GM12864 (cell line): Measurements from ENCODE around the gene MAGI1.

Source experiments
- DNase-seq: peaks from one replicate; pipeline ENCODE4 v3.0.0-alpha.2; 2011; ENCODE audit warnings: low read depth
- H3K4me3 ChIP-seq: 2 replicates; pipeline ENCODE4 v1.5.1; 2011; ENCODE audit warnings: mild to moderate bottlenecking, low read depth, low read length, control low read depth
- TF ChIP-seq, protein P1 (sequence below): IDR thresholded peaks from 2 replicates; pipeline ENCODE4 v1.5.1; 2011; ENCODE audit warnings: low read depth, mild to moderate bottlenecking, moderate library complexity, low read length, control low read depth, inconsistent platforms; ENCODE audit errors: missing control alignments

Gene MAGI1

DNA sequence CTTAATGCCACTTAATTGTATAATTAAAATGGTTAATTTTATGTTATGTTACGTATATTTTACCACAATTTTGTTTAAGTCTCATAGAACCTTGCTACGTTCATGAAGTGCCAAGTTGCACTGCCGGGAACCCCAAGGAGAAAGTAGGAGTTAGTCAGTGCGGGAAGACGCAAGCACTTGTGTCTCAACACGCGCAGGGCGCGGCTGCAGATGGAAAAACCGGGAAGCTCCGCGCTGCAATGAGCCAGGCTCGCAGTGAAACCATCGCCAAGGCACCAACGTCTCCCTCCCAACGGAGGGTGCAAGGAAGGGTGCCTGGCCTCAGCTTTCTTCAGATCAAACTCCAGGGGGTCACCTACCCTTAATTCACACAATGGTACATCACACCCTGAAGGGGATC, 21.6 kb downstream of the MAGI1 start:
- no peak overlapping the region for H3K4me3 ChIP-seq
- TF ChIP-seq, protein P1, sequence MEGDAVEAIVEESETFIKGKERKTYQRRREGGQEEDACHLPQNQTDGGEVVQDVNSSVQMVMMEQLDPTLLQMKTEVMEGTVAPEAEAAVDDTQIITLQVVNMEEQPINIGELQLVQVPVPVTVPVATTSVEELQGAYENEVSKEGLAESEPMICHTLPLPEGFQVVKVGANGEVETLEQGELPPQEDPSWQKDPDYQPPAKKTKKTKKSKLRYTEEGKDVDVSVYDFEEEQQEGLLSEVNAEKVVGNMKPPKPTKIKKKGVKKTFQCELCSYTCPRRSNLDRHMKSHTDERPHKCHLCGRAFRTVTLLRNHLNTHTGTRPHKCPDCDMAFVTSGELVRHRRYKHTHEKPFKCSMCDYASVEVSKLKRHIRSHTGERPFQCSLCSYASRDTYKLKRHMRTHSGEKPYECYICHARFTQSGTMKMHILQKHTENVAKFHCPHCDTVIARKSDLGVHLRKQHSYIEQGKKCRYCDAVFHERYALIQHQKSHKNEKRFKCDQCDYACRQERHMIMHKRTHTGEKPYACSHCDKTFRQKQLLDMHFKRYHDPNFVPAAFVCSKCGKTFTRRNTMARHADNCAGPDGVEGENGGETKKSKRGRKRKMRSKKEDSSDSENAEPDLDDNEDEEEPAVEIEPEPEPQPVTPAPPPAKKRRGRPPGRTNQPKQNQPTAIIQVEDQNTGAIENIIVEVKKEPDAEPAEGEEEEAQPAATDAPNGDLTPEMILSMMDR = no peak
- DNase-seq = no peak

DNA sequence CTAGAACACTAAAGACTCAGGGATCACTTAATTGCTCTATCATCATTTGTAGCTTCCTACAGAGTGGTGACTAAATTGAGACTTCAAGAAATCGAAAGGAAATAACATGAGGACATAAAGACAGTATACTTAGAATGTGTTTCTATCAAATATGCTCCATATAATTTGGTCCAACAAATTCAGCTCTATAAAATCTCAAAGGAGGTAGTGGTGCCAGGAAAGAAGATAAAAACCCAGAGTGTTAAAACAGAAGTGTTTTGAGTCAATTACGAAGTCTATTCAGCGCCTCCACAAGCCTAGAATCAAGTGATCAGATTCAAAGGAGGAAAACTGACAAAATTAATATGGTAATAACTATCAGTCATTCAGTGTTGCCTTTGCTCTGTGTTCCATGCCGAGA, 22.9 kb downstream of the MAGI1 start:
- DNase-seq = no peak
- H3K4me3 ChIP-seq = no peak overlapping the region
- TF ChIP-seq, protein P1 = no peak

DNA sequence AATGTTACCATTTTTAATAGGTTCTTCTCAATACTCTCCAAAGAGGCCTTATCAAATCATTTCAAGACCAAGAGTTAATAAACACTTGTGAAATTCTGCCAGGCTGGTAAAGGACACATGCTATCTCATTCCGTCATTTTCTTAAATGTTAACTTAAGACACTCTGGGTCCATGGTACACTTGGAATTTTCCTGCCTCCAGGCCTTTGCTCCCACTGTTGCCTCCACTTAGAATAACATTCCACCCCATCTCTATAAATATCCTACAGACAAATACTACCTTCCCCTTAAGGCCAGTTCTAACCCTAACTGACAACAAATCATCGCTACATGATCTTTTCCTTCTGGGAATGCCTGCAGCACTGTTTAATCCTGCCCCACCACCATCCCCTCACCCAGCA, 24.1 kb downstream of the MAGI1 start:
- TF ChIP-seq, protein P1 = no peak
- no peak for DNase-seq
- H3K4me3 ChIP-seq = no peak overlapping the region

DNA sequence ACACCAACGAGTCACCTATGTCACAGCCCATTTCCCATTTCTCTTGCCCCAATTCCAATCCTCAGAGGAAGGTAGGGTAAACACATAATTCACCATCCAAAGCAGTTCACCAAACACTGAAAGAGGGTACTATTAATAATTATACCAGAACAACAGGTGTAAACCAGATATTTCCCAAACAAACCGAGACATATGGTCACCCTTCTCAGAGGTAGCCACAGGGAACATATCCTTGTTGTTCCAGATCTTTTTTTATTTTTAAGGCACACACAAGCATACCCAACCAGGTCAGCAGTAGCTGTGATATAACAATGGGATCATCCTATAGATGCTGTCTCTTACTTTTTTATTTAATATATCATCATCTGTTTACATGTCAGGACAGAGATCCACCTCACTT, 24.7 kb downstream of the MAGI1 start:
- no peak for DNase-seq
- no peak overlapping the region for H3K4me3 ChIP-seq
- TF ChIP-seq, protein P1 = no peak

DNA sequence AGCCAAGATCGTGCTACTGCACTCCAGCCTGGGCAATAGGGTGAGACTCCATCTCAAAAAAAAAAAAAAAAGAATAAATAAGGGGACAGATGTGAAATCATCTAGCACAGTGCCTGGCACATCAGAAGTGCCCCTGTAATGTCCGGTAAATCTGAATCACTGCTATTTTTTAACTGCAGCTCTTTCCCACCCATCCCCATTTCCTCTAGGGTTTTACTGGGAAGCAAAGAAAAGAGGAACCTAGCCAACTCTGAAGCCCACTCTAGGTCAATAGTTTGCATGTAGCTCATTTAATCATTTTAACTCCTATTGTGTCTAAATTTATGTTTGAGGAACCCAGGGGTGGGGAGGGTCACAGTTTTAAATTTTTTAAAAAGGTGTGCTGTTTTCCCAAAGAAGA, 26.0 kb downstream of the MAGI1 start:
- no peak overlapping the region for H3K4me3 ChIP-seq
- no peak for DNase-seq
- TF ChIP-seq, protein P1 = no peak

DNA sequence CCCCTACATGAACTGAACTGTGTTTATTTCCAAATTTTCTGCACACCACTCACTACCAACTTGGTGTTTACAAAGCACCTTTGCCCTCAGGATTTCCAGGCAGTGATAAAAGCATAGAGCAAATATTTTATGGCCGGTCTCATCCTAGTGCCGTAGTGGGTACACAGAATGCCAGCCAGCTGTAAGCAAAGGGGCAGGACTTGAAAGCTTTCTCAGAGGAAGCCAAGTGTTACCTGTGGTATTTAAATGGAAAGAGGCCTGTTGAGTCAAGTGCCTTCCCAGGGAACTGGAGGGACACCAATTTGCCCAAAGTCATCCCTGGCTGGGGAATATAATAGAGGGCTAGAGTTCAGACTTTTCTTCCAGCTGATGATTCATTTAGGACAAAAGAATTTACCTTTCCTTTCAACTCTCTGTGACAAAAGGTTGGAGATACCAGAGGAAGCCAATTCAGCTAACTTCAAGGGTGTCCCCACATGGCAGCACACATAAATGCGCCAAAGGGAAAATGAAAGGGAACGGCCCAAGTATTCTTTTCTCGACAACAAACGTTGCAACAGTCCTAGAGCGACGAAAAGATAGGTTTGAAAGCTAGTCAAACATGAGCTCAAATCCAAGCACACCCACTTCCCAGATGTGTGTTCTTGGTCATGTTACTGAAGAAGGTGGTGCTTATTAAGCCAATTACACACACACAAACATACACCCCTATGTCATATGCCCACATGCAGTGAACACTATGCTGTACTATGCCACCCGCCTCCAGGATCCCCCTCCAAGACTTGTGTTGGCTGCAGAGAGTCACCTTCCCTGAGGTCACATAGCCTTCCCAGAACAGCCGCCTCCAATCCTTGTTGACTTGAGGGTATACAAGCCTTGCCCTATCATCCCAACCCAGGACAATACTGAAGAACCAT, 27.7 kb downstream of the MAGI1 start:
- no peak for DNase-seq
- TF ChIP-seq, protein P1 = no peak
- H3K4me3 ChIP-seq = no peak overlapping the region

DNA sequence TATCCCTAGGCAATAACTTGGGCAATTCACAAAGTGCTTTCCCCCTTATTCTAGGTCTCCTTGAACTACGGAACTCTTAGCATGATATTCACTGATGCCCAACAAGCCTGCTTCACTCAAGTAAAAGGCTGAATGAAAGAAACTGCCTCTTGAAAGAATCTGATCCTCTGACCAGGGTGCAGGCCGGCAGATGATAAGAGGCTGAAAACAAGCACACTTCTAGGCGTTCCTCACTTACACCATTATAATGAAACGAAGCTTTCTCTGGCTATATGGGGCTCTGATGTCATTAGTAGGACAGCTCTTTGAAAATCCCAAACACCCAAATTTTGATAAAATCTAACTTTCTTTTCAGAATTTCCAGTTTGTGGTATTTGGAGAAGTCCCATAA, 28.4 kb downstream of the MAGI1 start:
- no peak for DNase-seq
- no peak overlapping the region for H3K4me3 ChIP-seq
- TF ChIP-seq, protein P1 = no peak
